Measurements from ENCODE around the gene ACSL6.

- TF ChIP-seq POLR2A (IDR thresholded peaks at IDR 0.05) (no peak), CTCF (IDR thresholded peaks at IDR 0.05 in 8 of 11, conservative IDR thresholded peaks at IDR 0.05 in 3 of 11) (no peak)
Observed at GRCh38 chr5:131999441-132000240, 11.8 kb downstream of the ACSL6 start.

Measured in spleen (tissue), 7 donors.